ENCODE measurements around the gene MYMX.

MYMX gene

GRCh38 chr6:44234101-44235025, 17.6 kb downstream of the MYMX start:
- peak; percentile 46 for DNase-seq

GRCh38 chr6:44235269-44235668, 18.5 kb downstream of the MYMX start:
- no peak for DNase-seq

GRCh38 chr6:44235891-44236516, 19.3 kb downstream of the MYMX start:
- DNase-seq, result no peak

GRCh38 chr6:44237021-44237812, 20.5 kb downstream of the MYMX start:
- peak; percentile 97 for DNase-seq

- DNase-seq, result peak; percentile 83
Measured at GRCh38 chr6:44237813-44238433, 21.2 kb downstream of the MYMX start.

GRCh38 chr6:44238687-44239350, 22.1 kb downstream of the MYMX start:
- no peak for DNase-seq

- DNase-seq, result no peak
Measured at GRCh38 chr6:44243345-44243744, 26.6 kb downstream of the MYMX start.

GRCh38 chr6:44245391-44245911, 28.7 kb downstream of the MYMX start:
- no peak for DNase-seq

GRCh38 chr6:44245912-44246662, 29.4 kb downstream of the MYMX start:
- DNase-seq, result peak; percentile 76

GRCh38 chr6:44246663-44247337, 30.1 kb downstream of the MYMX start, which contains the start of gene HSP90AB1:
HSP90AB1 (plus strand) TSS chr6:44247101; CDS start chr6:44248630, 1,529 bp downstream.
- peak; percentile 94 for DNase-seq

- peak; percentile 64 for DNase-seq
Measured at GRCh38 chr6:44247338-44248302, 30.9 kb downstream of the MYMX start.

- no peak for DNase-seq
Measured at GRCh38 chr6:44248579-44248978, 31.9 kb downstream of the MYMX start.

GRCh38 chr6:44249082-44249748, 32.5 kb downstream of the MYMX start:
- DNase-seq, result no peak

GRCh38 chr6:44250067-44250717, 33.5 kb downstream of the MYMX start:
- no peak for DNase-seq

- no peak for DNase-seq
Measured at GRCh38 chr6:44250718-44251123, 34.0 kb downstream of the MYMX start.

GRCh38 chr6:44251576-44252524, 35.1 kb downstream of the MYMX start:
- no peak for DNase-seq
